ENCODE measurements around the gene GMDS. TPM values are rescaled to one million over a fixed set of nuclear protein-coding genes. Genes with fewer than 3 reads are reported as not detected.

The GMDS gene
- total and polyA plus RNA-seq, 2 of the 4 experiments (the other 2 are of a cell fraction), result 7.3 to 21.9 TPM

GRCh38 chr6:1712451-1712850, 533.0 kb downstream of the GMDS start:
- Histone ChIP-seq H3K27me3 (ENCODE audit: control insufficient read depth, insufficient read depth, low read length) (no peaks in the 10 kb centered on the region), H4K20me1 (ENCODE audit: insufficient read depth, low read length) (no peaks in the 10 kb centered on the region), H3K9ac (ENCODE audit: low read depth, low read length) (no peak overlapping the region), H2BK15ac (ENCODE audit: low read depth, low read length) (no peak overlapping the region), H3K4me2 (ENCODE audit: low read depth, low read length) (no peak overlapping the region), H3K36me3 (ENCODE audit: control insufficient read depth, insufficient read depth, low read length) (no peaks in the 10 kb centered on the region), H2BK120ac (ENCODE audit: low read depth, low read length) (no peak overlapping the region), H2AK5ac (ENCODE audit: low read depth, low read length) (no peak overlapping the region), H3K4ac (ENCODE audit: low read depth, low read length) (no peak overlapping the region), H2AK9ac (replicated peaks; ENCODE audit: low read depth, low read length, poor library complexity) (no peak overlapping the region), H4K5ac (ENCODE audit: low read depth, low read length) (no peak overlapping the region), H3K56ac (ENCODE audit: extremely low read depth, insufficient read depth, low read length) (no peak overlapping the region), H3K79me1 (ENCODE audit: low read depth in 1 of 2, low read length in 2 of 2) (no peaks in the 10 kb centered on the region), H2BK5ac (ENCODE audit: low read depth, low read length, poor library complexity, severe bottlenecking) (no peak overlapping the region), H3K23ac (ENCODE audit: low read depth, low read length) (no peak overlapping the region), H3K14ac (replicated peaks; ENCODE audit: low read depth, low read length) (no peak overlapping the region), H4K8ac (ENCODE audit: low read depth in 2 of 2, low read length in 2 of 2) (no peak overlapping the region), H3K18ac (ENCODE audit: low read depth, low read length) (no peak overlapping the region), H3K4me1 (ENCODE audit: control insufficient read depth, insufficient read depth, low read length) (no peaks in the 10 kb centered on the region), H3K9me3 (ENCODE audit: control insufficient read depth, insufficient read depth, low read length) (no peaks in the 10 kb centered on the region), H2AFZ (replicated peaks; ENCODE audit: low read length, poor library complexity) (no peak overlapping the region), H4K91ac (ENCODE audit: insufficient read depth, low read depth, low read length) (no peak overlapping the region), H2BK20ac (ENCODE audit: low read depth, low read length) (no peak overlapping the region), H3K27ac (ENCODE audit: insufficient read depth, low read length) (no peak overlapping the region), H3K4me3 (ENCODE audit: insufficient read depth, low read depth, low read length) (no peak overlapping the region), H3K9me1 (ENCODE audit: insufficient read depth, low read length) (peaks cover 7% of the 10 kb centered on the region; the same call in 1 of the 2 replicates)
- POLR2A ChIA-PET (ENCODE audit: unreplicated experiment), result no interaction called here
- DNase-seq (no peak), ATAC-seq (ENCODE audit: low read depth) (no peak)
- CTCF ChIA-PET, result no interaction called here
- in situ Hi-C loops (cut with MboI; ENCODE audit: low sequenced_read_pairs) (no loop called here), intact Hi-C loops (cut with micrococcal nuclease) (no loop called here), dilution Hi-C loops (cut with HindIII; ENCODE audit: low sequenced_read_pairs, unreplicated experiment) (no loop called here)
- TF ChIP-seq MAZ (IDR thresholded peaks at IDR 0.05; ENCODE audit: borderline replicate concordance, low read depth, low read length) (no peak), BHLHE40 (IDR thresholded peaks at IDR 0.05; ENCODE audit: low read depth, low read length) (no peak), RCOR1 (IDR thresholded peaks at IDR 0.05; ENCODE audit: insufficient replicate concordance, low read length) (no peak), RFX5 (IDR thresholded peaks at IDR 0.05; ENCODE audit: low read depth, low read length) (no peak), POLR2A (IDR thresholded peaks at IDR 0.05; ENCODE audit: low read depth, low read length) (no peak), MAFK (IDR thresholded peaks at IDR 0.05; ENCODE audit: low read depth, low read length) (no peak), MXI1 (IDR thresholded peaks at IDR 0.05; ENCODE audit: borderline replicate concordance, low read depth, low read length) (no peak), NFE2L2 (IDR thresholded peaks at IDR 0.05; ENCODE audit: low read depth, low read length) (no peak), RAD21 (IDR thresholded peaks at IDR 0.05; ENCODE audit: low read length) (no peak)
- BruUV-seq (replicated peaks), result no TSS peak
- no CpG with 5 or more reads among the region's 3 CpGs for WGBS, 2 experiments (ENCODE audit: extremely low coverage in 2 of 2, insufficient read length in 1 of 2)
